ENCODE measurements around the gene EPM2A. TPM values are rescaled to one million over a fixed set of nuclear protein-coding genes. Genes with fewer than 3 reads are reported as not detected.

Gene EPM2A
- total and polyA plus RNA-seq, 8 donors, result 3.4 to 60.8 (median 17.2) TPM

- DNase-seq, result no peak
- Histone ChIP-seq H3K4me3 (no peak overlapping the region), H3K4me1 (no peaks in the 10 kb centered on the region), H3K9me3 (peaks cover 0 to 6% (median 2%) of the 10 kb centered on the region in 4 donors), H3K36me3 (peaks cover 0 to 13% (median 5%) of the 10 kb centered on the region in 4 donors), H3K27ac (no peak overlapping the region), H3K27me3 (no peaks in the 10 kb centered on the region)
- TF ChIP-seq POLR2A (IDR thresholded peaks at IDR 0.05) (no peak), EP300 (IDR thresholded peaks at IDR 0.05) (no peak), CTCF (IDR thresholded peaks at IDR 0.05) (no peak)
- intact Hi-C loops (cut with DNase I; ENCODE audit: low total_unique reads), result no loop called here
- 93 to 100% (median 94%) methylated on average over 1 of the region's 1 CpG for WGBS, 5 donors
Measured at GRCh38 chr6:145623231-145623630, 112.1 kb downstream of the EPM2A start.

GRCh38 chr6:145621776-145622175, 113.5 kb downstream of the EPM2A start:
- Histone ChIP-seq H3K36me3 (peaks cover 0 to 3% (median under 1%) of the 10 kb centered on the region in 4 donors), H3K4me1 (no peaks in the 10 kb centered on the region), H3K27me3 (no peaks in the 10 kb centered on the region), H3K4me3 (no peak overlapping the region), H3K27ac (no peak overlapping the region), H3K9me3 (peaks cover 0 to 6% (median 3%) of the 10 kb centered on the region in 4 donors)
- 42 to 55% (median 52%) methylated on average over 1 of the region's 1 CpG for WGBS, 5 donors
- TF ChIP-seq EP300 (IDR thresholded peaks at IDR 0.05), result no peak
- no peak for TF ChIP-seq CTCF (IDR thresholded peaks at IDR 0.05)
- no peak for TF ChIP-seq POLR2A (IDR thresholded peaks at IDR 0.05)
- TF ChIP-seq POLR2AphosphoS5 (IDR thresholded peaks at IDR 0.05), result no peak
- no peak for DNase-seq
- intact Hi-C loops (cut with DNase I; ENCODE audit: low total_unique reads), result no loop called here

GRCh38 chr6:145620088-145620487, 115.2 kb downstream of the EPM2A start:
- Histone ChIP-seq H3K27me3 (no peaks in the 10 kb centered on the region), H3K9me3 (peaks cover 0 to 6% (median 3%) of the 10 kb centered on the region in 4 donors), H3K4me1 (no peaks in the 10 kb centered on the region), H3K4me3 (no peak overlapping the region), H3K27ac (no peak overlapping the region), H3K36me3 (no peaks in the 10 kb centered on the region)
- no peak for TF ChIP-seq CTCF (IDR thresholded peaks at IDR 0.05)
- TF ChIP-seq EP300 (IDR thresholded peaks at IDR 0.05), result no peak
- TF ChIP-seq POLR2AphosphoS5 (IDR thresholded peaks at IDR 0.05), result no peak
- TF ChIP-seq POLR2A (IDR thresholded peaks at IDR 0.05), result no peak
- no peak for DNase-seq
- WGBS, 5 donors, result 87 to 94% (median 93%) methylated on average over 7 of the region's 7 CpGs
- intact Hi-C loops (cut with DNase I; ENCODE audit: low total_unique reads), result no loop called here

GRCh38 chr6:145609521-145609920, 125.8 kb downstream of the EPM2A start:
- Histone ChIP-seq H3K36me3 (no peaks in the 10 kb centered on the region), H3K4me3 (no peak overlapping the region), H3K27me3 (no peaks in the 10 kb centered on the region), H3K9me3 (peaks cover 0 to 7% (median 3%) of the 10 kb centered on the region in 4 donors), H3K27ac (no peak overlapping the region), H3K4me1 (no peaks in the 10 kb centered on the region)
- 54 to 81% (median 73%) methylated on average over 1 of the region's 1 CpG for whole genome bisulfite sequencing, 5 donors
- intact Hi-C loops (cut with DNase I; ENCODE audit: low total_unique reads), result no loop called here
- DNase-seq, result no peak
- TF ChIP-seq POLR2A (IDR thresholded peaks at IDR 0.05) (no peak), CTCF (IDR thresholded peaks at IDR 0.05) (no peak), EP300 (IDR thresholded peaks at IDR 0.05) (no peak), POLR2AphosphoS5 (IDR thresholded peaks at IDR 0.05) (no peak)

Measured in stomach (tissue), 9 donors.